ENCODE results near the gene CRNKL1.

The CRNKL1 gene

DNA sequence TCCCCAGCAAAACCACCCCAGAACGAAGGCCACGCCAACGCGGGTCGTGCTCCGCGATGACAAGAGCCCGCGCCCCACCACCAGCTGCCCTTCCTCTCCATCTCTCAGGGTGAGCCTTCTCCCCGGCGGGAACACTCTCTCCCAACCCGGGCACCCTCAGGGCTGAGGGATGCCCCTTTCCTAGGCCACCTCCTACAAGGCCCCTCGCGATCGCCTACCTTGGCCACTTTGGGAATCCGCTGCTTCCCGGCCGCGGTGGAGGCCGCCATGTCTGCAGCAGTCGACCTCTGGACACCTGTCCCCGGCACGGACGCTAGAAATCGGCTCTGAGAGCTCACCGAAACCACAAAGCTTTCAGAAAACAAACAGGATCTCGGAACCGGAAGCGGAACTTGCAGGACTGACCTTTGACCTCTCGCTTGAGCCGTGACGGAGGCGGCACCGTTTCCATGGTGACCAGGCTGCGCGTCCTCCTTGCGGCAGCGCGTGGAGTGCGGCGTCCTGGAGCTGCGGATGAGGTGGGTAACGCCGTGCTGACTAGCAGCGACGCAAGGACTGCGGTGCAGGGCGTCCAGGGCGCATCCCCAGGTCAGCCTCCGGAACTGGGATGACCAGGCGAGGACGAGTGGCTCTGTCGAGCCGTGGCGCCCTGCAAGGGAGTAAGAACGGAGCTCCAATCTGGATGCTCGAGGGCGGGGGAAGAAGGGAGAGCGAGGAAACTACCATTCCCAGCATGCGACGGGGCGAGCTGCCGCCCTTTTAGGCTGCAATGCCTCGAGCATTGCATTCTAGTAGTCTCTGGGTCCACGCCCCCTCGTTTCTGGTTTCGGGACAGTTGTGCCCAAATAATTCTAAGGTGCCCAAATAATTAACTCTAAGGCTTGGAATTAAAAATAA is at the start of gene CRNKL1, which contains the start of gene CFAP61:
CRNKL1 (minus strand) TSS at position 393 of the 897 bp plus-strand sequence; CDS start at position 269, 124 bp downstream.
CFAP61 (plus strand) TSS at position 459 of the 897 bp plus-strand sequence. CDS start 4,122 bp downstream, outside the sequence.
- DNase-seq: peak; percentile 93

DNA sequence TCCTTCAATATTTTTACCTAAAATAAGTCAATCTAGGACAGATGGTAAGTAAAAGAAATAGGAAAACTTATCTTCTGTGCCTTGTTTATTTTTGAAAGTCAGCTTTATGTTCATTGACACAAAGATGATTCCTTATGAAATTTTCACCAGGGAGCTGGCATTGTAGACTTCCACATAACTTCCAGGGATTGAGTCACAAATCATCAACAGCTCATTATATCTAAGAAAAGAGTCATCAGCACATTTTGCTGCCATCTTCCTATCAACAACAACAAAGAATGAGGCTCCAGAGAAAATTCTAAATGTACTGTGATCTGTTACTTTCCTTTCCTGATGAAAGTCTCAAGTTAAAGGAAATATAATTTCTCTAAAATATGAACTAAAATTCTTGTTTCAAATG is 48.6 kb upstream of the CRNKL1 start:
- DNase-seq: no peak

DNA sequence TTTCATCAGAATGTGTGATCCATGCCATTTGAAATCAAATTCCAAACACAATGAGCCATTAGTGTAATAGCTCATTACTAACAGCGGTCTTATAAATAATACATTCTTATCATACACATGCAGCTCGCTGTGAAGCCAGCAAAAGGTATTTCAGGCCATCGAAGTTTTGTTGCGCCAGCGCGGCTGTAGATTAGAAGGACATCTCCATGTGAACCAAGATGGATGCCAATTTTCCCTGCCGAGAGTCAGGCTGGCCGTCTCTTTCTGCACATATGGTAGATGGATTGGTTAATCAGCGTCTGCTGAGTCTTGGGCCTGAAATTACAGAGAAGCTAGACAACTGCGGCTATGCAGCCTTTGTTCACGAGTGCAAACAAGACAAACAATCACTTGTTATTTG is 44.2 kb upstream of the CRNKL1 start:
- no peak for DNase-seq

DNA sequence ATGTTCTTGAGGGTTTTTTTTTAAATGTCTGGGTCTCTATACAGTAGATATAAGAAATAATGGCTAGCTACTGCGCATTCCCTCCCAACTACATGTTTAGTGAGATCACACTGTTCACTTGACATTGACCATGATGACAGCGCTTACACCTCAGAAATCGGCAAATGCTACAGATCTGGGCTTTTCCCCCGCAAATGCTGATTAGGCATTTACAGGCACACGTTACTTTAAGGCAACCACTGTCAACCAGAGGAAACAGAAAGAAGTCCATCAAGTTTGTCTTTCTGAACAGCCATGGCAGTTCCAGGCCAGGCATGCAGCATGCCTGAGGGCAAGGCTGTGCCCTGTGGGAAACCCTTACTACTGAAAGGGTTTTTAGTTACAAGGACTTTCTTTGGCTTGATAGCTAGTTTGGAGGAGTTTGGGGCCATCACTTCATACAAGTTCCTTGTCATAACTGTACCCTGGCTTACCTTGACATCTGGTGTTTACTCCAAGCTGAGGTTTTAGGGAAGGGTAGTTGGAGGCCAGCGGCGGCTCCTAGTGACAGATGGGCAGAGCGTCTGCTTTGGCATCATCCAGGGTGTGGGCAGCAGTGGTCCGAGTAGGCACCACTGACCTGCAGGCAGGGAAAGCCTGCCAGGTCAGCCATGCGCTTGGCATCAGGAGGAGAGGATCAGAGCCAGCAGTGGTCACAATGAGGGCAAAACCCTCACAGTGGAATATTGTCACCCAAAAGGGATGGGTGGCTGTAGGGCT is 43.0 kb upstream of the CRNKL1 start:
- no peak for DNase-seq

DNA sequence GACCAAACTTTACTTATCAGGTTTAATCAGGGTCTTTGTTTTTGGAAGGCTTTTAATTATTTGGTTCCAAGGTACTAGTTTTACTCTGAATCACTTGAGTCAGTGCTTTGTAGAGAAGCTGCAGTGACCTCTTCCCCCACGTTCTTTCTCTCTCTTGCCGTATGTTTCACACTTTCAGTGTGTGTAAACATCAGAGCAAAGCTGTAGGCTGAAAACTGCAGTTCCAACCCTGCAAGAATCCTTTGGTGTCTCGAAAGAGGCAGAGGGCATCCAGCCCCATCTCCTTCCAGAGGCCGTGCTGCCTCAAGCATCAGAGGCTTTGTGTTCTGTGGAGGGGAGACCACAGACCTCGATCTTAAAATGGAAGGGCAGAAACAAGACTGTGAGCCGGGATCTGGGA is 42.1 kb upstream of the CRNKL1 start:
- DNase-seq: no peak

DNA sequence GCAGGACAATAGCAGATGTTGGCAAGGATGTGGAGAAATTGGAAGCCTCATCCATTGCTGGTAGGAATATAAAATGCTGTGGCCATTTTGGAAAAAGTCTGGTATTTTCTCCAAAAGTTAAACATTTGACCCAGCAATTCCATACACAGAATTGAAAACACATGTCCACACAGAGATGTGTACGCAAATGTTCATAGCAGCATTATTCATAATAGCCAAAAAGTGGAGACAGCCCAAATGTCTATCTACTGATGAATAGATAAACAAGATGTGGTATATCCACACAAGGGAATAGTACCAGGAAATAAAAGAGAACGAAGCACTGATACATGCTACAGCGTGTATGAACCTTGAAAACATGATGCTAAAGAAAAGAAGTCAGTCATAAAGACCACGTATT is 40.6 kb upstream of the CRNKL1 start:
- no peak for DNase-seq

DNA sequence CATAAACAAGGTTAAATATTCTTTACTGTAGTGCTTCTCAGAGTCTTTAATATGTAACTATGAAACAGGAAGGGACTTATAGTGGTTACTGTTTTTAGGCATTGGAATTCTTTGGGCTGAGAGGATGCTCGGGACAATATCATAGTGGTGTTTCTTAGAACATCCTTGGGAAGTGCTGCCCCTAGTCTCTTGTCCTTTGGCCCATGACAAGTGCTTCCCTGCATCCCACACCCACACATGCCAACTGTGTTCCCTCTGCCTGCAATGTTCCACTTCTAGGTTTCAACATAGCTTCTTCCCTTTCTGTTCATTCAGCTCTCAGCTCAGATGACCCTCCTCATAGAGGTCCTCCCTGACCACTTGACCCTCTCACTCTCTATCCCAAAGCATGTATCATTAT is 37.7 kb upstream of the CRNKL1 start:
- DNase-seq: no peak

DNA sequence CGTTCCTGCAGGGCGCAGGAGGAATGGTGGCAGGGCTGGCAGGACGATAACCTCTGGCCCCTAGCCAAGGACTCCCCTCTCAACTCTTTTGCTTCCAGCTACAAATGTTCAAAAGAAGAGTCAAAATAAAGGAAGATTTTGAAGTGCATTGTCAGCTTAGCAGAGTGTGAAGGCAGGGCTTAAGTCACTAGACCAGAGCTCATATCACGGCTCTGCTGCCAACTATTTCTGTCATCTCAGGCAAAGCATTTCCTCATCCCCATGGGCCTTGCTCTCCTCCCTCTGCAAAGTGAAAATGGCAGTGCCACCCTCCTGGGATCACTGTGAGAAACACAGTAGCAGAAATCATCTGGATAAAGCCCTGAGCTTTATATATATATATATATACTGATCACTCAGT is 36.8 kb upstream of the CRNKL1 start:
- no peak for DNase-seq

DNA sequence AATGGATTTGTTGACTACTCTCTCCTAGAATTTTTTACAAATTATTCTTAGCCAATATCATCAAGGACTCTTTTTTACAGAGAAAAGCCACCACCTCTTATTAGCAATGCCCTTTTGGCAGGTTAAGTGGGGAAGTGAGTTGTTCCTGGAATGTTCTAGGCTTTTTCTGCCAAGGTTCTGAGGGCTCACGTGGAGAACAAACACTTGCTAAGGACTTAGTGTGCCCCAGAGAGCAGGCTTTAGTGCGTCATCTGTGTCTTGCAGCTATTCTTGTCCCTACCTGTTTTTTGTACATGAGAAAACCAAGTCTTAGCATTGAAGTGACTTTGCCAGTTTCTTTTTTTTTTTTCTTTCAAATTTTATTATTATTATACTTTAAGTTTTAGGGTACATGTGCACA is 33.5 kb upstream of the CRNKL1 start:
- DNase-seq: no peak

DNA sequence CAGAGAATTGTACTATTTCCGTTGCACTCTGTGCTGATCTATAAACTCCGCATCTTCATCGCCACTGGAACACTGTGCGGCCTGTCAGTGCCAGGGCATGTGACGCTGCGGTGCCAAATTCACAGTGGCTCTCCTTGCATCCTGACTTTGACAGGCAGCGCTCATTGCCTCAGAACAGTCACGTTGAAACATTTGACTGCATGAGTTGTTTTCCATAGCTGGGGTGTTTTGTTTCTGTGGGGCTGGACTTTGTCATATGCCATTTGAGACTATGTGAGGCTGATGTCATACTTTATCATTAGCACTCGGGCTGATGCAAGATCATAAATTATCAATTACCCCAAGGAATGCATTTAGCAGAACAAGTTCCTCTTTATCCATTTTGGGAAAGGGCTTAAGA is 32.8 kb upstream of the CRNKL1 start:
- DNase-seq: no peak

DNA sequence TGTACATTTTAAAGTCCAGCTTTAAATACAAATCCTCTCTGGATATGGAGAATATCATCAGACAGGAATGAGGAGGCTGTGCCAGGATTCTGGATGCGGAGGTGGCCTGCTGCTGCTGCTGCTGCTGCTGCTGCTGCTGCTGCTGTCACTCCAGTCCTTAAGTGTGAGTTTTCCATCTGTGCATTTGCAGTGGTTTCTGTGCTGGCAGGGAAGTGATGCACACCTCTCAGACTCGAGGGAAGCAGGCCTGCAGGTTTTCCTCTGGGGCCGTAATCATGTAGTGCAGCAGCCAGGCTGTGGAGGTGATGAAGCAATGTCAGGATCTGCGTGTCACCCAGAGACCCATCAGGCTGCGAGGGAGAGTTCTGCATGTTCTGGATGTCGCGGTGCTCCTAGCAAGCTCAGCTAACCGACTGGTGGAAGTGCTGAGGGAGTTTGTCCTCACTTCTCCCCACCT is 32.1 kb upstream of the CRNKL1 start:
- no peak for DNase-seq

DNA sequence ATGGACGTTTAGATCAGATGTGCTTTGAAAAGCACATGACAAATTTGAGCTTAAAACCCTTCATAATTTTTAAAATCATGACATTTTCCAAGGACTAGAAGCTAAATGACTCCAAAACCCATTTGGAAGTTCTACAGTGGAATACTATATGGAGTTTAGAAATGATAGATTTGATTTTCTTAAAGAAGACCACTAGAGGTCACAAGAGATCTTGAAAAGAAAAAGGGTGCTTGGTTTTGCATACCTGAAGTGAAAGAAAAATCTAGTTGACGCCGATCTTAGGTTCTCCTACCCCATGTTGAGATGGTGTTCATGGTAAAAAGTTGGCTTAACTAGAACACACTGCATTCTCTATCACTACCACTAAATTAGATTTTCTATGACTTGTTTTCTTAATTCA is 31.5 kb upstream of the CRNKL1 start:
- peak in 1 of 2 donors; percentile 87 for DNase-seq

DNA sequence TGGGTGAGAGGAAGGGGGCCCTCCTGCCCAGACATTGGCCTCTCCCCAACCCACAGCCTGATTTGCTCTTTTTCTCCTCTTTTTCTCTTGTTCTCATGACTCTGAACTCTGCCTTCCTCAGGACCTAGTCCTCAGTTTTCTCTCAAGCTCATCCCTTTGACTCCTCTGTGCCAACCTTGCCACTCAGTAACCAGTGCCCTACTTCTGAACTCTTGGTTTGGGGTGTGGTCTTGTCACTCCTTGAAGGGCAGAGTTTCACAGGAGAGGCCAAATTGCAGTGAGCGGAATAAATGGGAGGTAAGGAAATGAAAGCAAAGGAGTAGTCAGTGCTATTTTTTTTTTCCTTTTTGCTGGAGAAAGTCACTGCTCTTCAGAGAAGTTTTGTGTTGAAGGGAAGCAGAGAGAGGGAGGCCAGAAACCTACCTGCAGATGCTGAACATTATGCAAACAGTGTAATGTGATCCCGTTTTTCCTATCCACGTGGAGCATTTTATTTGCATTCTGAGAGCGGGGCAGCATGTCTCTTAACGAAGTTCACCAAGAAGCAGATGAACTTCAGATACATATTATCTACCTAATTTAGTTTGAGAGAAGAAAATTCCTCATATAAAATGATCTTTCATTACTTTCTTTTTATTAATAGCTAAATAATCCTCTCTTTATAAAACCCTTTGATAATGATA is 27.0 kb upstream of the CRNKL1 start:
- DNase-seq: no peak

DNA sequence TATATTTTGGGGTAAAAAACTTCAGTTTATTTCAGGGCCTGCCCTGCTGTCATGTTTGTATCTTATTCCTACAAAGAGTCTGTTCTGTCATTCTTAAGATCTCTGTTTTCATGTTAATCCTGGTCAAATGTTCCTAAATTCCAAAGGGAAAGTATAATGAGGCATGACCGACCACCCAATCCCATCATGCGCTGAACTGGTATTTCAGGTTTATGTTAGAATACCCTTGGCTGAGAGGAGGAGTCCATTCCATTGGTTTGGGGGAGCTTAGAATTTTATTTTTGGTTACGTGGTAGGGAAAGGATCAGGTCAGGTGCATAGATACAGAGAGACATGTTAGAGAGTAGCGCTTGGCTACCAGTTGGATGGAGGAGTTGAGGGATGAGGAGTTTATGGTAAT is 25.8 kb upstream of the CRNKL1 start:
- DNase-seq: no peak

DNA sequence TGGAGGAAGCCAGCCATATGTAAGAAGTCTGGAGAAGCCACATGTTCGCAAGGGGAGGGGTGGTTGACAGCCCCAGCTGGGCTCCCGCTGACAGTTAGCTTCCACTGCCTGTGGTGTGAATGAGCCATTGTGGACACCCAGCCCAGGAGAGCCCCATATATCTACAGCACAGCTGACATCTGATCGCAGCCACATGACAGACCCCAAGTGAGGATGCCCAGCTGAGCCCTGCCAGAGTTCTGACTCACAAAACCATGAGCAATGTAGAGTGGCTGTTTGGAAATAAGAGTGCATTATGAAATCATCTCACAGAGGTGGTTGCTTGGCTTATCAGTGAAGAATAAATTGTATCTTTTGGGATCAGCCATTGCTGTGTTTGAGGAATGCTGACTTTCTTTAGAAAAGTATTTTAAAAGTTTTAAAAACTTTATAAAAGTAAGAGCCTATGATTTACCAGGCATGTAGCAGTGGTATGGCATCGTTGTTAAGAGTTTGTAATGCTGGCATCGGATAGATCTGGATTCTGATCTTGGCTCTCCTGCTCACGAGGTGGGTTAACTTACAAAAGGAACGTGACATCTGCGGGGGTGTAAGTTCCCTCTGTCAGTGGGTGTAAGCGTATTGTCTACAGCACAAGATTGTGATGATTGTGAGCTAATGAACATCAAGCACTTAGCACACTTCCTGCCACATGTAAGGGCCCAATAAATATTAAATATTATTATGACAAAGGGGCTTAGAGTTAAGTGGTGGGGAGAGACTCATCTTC is 24.2 kb upstream of the CRNKL1 start:
- DNase-seq: peak; percentile 81 to 84

DNA sequence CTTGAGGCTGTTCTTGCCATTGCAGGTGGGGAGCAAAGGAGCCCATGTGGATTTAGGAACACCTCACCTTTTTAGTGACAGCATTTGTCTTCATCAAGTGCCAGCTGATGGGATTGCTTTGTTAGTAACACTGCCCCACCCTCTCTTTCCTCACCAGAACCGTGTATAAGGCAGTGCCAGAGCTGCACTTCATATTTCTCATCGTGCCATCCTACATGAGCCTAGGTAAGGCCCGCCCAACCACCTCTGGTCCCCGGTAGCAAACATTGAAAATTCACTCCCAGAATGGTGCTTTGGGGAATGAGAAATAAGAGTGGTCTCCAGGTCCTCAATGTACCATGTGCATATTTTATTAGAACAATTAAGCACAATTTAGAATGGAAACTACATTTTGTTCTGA is 22.8 kb upstream of the CRNKL1 start:
- no peak for DNase-seq

DNA sequence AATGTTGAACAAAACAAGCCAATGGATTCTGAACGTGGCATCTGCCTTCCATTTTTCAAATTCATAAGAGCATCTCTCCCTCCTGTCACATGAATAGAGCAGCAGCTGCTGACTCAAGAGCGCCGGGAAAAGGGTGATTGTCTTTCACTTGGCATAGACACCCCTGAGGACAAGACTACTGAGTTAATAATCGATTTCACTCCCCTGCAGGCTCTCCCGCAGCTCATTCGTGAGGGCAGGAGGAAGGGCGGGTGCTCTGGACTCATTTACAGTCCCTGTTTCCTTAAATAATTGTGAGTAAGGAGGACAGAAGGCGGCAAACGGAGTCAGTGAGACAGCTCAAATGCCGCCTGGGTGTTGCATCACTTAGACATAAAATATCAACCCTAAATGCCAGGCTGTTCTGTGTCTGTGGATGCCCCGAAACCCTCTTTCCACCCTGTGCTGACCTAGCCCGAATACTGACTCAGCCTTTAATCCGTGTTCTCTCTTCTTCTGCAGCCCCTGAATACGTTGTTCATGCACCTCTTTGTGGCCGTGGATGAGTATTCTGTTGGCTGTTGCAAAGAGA is 21.6 kb upstream of the CRNKL1 start:
- peak in 1 of 2 donors; percentile 10 for DNase-seq

DNA sequence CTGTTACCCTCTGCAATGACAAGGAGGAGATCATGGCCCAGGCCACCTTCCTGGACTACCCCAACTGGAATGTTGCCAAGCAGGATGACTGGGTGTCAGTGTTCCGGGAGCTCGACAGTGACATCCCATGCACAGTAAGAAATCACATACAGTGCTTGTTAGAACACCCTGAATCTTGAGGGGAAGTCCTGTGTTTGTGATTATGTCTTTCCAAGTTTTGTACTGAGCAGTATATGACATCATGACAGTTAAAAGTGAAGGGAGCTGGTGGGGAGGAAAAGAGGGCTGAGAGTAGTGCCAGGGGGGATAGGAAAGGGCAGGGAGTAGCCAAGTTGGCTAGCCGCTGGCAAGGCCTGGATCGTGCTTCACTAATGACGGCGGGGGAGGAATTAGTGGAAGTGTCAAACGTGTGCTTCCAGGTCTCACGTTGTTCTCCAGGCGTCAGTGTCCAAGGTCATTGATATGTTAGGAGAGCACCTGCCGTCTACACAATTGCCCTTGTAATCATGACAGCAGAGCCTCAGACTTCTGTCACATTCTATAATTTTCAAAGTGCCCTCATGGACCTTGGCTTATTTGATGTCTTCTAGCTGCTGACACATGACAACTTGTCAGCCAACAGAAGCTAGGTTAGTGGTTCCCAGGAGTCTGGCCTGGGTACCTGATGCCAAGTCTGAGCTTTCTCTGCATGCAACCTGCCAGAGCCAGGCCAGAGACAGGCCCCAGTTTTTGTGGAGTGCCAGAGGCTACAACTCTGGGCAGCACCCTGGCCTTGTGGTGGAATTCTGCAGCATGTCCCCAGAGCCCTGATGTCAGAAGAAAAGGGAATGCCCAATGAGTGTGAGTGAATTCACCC is 18.8 kb upstream of the CRNKL1 start:
- no peak for DNase-seq

DNA sequence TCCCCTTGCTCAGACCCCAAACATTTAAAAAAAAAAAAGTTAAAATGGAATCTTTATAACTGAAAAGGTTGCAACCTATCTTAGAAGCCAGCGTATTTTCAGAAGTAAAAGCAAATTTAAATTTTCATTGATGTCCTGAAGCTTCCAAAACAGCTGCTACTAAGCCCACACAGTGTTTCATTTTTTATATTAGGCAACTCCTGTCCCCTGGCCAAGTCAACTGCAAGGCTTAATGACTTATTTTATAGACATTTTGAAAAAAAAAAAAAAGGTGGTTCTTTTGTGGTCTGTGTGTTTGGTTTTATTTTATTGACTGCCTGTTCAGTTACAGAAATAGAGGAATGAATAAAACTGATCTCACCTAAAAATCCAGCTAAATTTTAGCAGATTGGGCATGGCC is 13.1 kb upstream of the CRNKL1 start:
- no peak for DNase-seq

DNA sequence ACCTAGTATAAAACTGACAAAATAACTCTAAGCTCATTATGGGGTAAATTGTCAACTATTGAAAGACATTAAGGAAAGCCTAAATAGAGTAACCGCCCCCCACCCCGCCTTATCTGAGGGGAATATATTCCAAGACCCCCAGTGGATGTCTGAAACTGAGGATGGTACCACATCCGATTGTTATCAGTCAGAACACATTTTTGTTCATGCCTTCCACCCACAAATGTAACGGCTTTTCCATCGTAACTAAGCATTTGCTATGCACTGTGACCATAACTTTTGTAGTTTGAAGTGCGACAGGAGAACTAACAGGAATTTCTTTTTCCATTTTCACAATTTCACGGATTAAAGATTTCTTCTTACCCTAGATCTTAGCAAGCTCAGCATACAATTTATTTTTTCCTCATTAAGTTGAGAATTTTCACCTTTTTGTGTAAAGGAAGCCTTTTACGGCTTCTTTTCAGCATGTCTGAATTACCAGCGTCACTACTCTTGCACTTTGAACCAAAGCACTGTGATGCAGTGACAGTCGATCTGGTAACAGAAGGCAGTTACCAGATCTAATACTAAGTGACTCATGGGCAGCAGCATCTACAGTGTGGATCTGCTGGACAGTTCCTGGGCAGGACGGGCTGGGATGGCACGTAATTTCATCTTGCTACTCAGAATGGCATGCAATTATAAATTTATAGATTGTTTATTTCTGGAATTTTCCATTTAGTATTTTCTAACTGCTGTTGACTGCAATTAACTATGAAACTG is 11.9 kb upstream of the CRNKL1 start:
- no peak for DNase-seq
